ENCODE results near the gene ADAM22.

ADAM22 gene

GRCh38 chr7:88172842-88173241, 238.8 kb downstream of the ADAM22 start:
- DNase-seq (ENCODE audit: low spot score), result no peak
- TF ChIP-seq CTCF (IDR thresholded peaks at IDR 0.05; ENCODE audit: extremely low read depth, missing control alignments), result no peak

DNA sequence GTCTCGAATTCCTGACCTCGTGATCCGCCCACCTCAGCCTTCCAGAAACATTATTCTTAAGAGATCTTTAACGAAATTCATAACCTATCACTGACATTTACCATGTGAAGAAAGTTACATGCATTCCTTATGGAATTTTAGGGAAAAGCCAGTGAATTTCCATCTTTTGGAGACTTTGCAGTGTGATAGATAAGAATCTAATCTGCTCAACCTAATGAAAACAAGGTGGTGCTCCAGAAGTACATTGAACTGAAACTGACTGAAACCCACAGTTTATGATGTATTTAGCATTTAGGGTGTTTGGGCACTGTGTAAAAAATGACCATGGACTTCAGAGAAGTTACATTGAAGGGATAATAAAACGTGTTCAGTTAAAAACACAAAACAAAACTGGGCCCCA, 242.1 kb downstream of the ADAM22 start:
- no peak for TF ChIP-seq CTCF (IDR thresholded peaks at IDR 0.05; ENCODE audit: extremely low read depth, missing control alignments)

GRCh38 chr7:88183051-88183450, 249.0 kb downstream of the ADAM22 start:
- no peak for DNase-seq (ENCODE audit: low spot score)
- TF ChIP-seq CTCF (IDR thresholded peaks at IDR 0.05; ENCODE audit: extremely low read depth, missing control alignments), result no peak

More for the DNA sequence above, 242.1 kb downstream of the ADAM22 start:
- no peak for DNase-seq (ENCODE audit: low spot score)

DNA sequence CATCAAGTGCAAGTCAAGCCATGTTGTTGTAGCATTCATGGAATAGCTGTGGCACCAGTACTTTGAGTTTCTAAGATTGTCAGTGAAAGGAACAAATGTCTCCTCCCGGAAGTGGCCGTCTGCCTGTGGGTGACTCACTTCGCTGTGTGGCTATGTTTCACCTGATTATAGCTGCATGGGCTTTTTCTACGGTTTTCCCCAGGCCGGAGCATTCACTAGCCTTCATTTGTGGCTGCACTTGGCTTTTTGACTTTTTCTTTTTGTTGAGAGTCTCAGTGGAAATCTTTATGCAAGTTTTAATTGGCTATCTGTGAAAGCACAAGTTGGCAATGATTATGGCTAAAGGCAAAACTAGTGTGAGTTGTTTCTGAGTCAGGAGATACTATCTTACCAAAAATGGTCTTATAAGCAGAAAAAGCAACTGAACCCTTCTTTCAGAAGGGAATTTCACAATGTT, 250.8 kb downstream of the ADAM22 start:
- DNase-seq (ENCODE audit: low spot score), result no peak
- TF ChIP-seq CTCF (IDR thresholded peaks at IDR 0.05; ENCODE audit: extremely low read depth, missing control alignments), result no peak

DNA sequence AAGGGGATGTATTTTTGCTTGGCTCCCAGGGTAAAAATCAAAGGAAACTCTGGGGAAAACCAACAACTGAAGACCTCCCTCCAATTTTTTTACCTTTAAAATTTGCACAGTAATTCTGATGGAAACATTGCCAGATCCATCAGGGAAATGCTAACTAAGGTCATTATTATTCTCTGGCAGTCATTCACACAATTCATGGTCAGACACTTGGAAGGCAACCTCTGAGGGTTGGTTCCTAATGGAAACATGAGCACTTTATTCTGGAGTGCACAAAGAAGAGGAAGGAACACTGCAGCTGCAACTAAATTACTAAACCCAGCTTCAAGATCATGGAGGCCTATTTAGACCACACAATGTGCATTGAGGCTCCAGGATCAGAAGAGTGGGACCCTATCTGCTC, 251.6 kb downstream of the ADAM22 start:
- no peak for TF ChIP-seq CTCF (IDR thresholded peaks at IDR 0.05; ENCODE audit: extremely low read depth, missing control alignments)

DNA sequence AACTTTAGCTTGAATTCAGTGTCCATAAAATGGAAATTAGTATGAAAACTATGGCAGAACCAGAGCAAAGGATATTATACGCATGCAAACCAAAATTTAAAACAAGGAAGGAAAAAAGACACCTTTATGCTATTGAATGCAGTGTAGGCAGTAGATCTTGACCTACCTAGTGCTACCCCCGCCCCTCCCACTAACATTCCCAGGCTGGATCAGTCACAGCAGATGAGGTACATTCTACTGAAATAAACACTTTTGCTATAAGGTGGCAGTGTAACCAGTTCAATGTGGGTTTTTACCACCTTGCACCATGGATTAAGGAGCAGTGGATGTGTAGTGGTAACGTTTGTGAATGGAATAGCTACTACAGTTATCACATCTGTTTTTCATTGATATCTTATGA, 257.9 kb downstream of the ADAM22 start:
- DNase-seq (ENCODE audit: low spot score), result no peak
- TF ChIP-seq CTCF (IDR thresholded peaks at IDR 0.05; ENCODE audit: extremely low read depth, missing control alignments), result no peak

More for the DNA sequence above, 251.6 kb downstream of the ADAM22 start:
- DNase-seq (ENCODE audit: low spot score), result no peak

DNA sequence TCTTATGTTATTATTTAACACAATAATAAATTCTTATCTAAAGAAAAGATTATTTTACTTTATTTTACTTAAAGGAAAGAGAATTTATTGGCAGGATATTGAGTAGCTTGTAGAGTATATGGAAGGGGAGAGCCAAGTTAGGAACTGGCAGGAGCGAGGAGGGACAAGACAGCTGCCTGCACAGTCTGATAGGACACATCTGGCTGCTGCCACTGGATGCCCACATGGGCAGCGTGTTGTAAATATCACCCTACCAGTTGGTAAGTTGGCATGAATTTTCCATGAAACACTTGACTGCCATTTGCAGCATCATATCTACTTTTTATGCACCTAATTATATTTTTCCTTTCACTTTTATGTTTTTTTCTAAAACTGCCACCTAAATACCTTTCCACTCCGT, 266.2 kb downstream of the ADAM22 start:
- no peak for DNase-seq (ENCODE audit: low spot score)
- no peak for TF ChIP-seq CTCF (IDR thresholded peaks at IDR 0.05; ENCODE audit: extremely low read depth, missing control alignments)
